GM19452 (cell line): Measurements from ENCODE around the gene FGF22.
"Not testable (repeated sequence)": the region's sequence is repeated elsewhere in the genome, so short reads cannot be mapped to it uniquely, and the experiment has no call there.

Experiments used
- ATAC-seq: cut with Tn5 transposase; IDR thresholded peaks from one replicate; pipeline ENCODE4 v1.9.1; 2021; ENCODE audit not compliant: unreplicated experiment

The FGF22 gene

DNA sequence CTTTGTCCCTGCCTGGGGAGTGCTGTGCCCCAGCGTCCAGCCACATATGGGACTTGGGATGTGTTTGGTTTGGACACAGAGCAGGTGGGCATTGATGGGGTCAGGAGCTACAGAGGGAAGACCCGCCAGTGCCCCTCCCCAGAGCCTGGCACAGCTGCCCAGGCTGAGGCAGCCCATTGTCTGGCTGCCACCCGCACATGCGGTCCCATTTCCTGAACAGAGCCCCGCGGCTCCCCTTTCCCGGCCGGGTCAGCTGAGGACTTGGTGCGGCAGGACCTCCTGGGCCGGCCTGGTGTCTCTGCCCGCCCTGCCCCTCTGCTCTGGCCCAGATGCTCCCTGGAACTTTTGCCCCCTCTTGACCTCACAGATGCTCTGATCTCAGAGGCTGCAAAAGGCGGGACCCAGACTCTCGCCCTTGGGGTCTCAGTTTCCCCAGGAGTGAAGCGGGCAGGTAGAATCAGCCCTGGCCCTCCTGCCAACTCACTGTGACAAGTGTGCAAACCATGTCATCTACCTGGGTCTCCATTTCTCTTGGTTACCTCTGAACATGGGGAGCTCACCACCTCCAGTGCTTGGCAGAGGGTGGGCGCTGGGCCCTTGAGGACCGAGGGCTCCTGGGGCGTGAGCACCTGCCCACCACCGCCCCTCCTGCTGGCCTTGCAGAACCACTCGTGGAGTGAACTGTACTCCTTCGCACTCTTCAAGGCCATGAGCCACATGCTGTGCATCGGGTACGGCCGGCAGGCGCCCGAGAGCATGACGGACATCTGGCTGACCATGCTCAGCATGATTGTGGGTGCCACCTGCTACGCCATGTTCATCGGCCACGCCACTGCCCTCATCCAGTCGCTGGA lies 32.2 kb upstream of the FGF22 start:
- no peak for ATAC-seq

DNA sequence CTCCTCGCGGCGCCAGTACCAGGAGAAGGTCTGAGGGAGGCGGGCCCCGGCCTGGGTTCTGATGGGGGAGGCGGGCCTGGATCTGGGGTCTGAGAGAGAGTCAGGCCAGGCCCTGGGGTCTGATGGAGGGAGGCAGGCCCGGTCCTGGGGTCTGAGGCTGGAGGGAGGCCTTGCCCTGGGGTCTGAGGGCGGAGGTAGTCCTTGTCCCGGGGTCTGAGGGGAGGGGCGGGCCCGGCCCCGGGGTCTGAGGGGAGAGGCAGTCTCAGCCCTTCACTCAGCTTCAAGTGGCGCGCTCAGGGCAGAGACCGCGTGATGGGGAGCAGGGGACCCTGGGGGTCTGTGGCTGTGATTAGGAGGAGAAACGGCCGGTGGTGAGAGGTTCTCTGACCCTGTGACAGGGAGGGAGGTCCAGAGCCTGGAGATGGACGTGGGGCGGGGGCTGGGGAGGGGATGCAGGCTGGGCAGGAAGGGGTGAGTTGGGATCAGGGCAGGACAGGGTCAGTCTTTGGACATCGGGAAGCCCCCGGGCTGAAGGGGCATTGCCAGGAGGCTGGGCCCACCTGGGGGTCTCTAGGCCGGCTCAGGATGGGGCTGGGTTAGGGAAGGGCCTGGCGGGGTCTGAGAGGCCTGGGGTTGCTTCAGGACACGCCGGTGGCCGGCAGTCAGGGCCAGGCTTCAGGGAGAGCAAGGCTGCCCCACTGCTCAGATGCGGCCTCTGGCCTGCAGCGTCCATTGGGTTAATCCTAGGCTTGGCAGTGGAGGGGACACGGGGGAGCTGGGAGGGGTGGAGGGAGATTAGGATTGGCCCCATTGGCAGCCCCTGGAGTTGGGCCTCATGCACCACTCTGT lies 31.3 kb upstream of the FGF22 start:
- no peak for ATAC-seq

DNA sequence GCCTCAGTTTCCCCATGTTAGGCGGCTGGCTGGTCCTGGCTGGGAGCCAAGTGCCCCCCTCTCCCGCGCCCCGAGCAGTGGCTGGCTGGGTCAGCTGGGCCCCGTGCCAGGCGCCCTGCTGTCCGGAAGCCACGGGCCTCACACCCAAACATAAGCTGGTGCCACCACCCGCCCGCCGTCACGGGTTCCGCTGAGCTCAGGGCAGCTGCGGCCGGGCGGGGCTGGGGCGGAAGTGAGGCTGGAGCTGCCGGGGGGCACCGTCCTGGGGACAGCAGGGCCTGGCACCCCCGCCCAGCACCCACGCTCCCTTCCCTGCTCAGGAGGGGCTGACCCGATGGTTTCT lies 30.7 kb upstream of the FGF22 start:
- ATAC-seq = no peak

DNA sequence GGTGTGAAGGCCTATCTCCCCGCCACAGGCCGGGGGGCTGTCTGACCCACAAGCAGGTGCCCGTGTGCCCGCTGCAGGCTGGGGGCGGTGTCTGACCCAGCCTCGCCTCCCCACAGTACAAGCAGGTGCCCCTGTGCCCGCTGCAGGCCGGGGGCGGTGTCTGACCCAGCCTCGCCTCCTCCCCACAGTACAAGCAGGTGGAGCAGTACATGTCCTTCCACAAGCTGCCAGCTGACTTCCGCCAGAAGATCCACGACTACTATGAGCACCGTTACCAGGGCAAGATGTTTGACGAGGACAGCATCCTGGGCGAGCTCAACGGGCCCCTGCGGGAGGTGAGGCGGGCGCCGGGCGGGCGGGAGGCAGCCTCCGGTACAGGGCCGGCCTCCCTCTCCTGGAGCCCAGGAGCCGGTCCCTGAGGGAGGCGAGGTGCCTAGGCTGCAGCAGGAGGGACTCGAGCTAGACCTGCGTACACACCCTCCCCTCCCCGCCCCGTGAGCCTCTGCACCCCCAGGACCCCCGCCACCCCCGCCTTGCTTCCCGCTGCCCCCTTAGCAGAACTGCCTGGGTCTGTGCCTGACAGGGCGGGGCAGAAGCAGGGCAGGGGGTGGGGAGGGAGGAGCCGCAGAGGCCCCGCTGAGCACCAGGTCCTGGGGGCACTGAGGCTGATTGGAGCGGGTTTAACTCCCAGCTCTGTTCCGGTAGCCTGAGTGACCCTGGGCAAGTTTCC lies 29.4 kb upstream of the FGF22 start:
- no peak for ATAC-seq

DNA sequence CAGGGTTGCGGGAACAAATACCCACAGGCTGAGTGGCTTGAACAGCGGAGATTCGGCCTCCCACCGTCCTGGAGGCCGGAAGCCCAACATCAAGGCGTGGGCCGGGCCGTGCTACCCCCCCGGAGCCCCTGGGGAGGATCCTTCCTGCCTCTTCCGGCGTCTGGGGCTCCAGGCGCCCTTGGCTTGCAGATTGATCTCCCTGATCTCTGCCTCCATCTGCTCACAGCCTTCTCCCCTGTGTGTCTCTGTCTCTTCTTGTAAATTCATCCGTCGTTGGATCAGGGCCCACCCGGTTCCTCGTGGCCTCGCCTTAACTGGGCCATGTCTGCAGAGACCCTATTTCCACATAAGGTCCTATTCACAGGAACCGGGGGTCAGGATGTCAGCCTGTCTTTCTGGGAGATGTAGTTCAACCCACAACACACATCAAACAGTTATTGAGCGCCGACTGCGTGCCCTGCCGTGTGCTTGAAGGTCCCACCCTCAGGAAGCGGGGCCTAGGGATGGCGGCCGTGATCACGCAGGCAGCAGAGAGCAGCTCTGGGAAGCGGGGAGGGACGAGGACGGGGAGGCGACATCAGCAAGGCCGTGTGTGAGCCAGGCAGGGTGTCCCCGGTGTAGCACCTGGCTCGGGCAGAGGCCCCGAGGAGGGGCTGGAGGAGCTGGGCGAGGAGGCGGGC lies 28.7 kb upstream of the FGF22 start:
- ATAC-seq = no peak

DNA sequence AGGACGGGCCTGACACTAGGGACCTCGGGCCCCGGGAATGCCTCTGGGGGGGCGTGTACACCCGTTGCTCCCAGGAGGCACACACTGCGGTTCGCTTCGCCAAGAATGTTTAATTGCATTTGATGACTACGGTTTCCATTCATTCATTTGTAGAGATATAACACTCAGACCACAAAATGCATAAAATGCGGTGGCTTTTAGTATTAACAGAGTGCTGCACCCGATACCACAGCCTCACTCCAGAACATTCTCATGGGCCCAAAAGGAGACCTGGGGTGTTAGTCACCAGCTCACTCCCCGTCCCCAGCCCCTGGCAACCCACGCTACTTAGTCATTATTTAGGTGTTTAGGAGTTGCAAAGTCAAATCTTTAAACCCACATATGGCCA lies 28.2 kb upstream of the FGF22 start:
- ATAC-seq = no peak

DNA sequence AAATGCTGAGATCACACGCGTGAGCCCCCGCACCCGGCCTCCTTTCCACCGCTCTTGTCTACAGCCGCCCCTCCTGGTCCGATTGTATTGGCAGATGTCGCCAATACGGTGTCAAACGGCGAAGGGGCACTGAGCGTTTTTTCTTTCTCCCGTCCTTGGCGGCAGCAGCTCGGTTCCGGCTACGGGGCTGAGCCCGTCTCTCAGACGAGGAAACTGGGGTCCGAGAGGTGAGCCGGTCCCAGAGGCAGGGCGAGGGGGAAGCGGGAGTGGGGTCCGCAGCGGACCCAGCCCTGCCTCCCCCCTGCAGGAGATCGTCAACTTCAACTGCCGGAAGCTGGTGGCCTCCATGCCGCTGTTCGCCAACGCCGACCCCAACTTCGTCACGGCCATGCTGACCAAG lies 26.7 kb upstream of the FGF22 start:
- no peak for ATAC-seq

DNA sequence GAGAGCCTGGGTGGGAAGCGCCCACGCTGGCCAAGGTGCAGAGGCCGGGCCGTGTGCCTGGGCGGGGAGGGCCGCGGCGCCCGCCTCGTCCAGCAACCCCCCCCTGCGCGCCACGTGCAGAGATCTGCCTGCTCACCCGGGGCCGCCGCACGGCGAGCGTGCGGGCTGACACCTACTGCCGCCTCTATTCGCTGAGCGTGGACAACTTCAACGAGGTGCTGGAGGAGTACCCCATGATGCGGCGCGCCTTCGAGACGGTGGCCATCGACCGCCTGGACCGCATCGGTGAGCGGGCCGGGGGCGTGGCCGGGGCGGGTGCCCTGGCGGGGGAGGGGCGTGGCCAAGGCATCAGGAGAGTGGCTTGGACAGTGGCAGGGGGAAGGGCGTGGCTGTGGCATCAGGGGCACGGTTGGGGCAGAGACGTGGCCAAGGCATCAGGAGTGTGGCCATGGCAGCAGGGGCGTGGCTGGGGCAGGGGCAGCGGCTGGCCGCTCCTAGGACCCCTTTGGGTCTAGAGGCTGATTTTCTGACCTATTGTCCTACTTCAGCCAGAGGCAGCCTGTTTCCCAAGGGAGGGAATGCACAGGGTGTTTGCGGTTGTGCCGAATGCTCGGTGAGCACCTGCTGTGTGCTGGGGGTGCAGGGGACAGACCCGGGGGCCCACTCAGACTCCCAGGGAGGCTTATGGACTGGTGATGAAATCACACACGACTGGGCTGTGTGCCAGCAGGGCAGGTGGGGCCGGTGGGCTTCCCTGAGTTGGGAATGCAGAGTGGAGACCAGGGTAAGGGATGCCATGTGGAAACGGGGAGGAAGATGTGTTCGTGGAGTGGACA lies 25.7 kb upstream of the FGF22 start:
- no peak for ATAC-seq

DNA sequence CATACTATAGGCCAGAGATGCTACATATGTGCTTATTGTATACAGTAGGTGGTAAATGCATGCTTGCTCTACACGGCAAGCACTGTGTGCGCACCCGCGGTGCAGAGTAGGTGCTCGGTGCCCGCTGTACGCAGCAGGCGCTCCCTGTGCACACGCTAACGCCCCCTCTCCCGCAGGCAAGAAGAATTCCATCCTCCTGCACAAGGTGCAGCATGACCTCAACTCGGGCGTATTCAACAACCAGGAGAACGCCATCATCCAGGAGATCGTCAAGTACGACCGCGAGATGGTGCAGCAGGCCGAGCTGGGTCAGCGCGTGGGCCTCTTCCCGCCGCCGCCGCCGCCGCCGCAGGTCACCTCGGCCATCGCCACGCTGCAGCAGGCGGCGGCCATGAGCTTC lies 24.1 kb upstream of the FGF22 start:
- no peak for ATAC-seq

DNA sequence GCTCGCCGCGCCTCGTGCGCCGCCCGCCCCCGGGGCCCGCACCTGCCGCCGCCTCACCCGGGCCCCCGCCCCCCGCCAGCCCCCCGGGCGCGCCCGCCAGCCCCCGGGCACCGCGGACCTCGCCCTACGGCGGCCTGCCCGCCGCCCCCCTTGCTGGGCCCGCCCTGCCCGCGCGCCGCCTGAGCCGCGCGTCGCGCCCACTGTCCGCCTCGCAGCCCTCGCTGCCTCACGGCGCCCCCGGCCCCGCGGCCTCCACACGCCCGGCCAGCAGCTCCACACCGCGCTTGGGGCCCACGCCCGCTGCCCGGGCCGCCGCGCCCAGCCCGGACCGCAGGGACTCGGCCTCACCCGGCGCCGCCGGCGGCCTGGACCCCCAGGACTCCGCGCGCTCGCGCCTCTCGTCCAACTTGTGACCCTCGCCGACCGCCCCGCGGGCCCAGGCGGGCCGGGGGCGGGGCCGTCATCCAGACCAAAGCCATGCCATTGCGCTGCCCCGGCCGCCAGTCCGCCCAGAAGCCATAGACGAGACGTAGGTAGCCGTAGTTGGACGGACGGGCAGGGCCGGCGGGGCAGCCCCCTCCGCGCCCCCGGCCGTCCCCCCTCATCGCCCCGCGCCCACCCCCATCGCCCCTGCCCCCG lies 23.5 kb upstream of the FGF22 start:
- no peak for ATAC-seq

DNA sequence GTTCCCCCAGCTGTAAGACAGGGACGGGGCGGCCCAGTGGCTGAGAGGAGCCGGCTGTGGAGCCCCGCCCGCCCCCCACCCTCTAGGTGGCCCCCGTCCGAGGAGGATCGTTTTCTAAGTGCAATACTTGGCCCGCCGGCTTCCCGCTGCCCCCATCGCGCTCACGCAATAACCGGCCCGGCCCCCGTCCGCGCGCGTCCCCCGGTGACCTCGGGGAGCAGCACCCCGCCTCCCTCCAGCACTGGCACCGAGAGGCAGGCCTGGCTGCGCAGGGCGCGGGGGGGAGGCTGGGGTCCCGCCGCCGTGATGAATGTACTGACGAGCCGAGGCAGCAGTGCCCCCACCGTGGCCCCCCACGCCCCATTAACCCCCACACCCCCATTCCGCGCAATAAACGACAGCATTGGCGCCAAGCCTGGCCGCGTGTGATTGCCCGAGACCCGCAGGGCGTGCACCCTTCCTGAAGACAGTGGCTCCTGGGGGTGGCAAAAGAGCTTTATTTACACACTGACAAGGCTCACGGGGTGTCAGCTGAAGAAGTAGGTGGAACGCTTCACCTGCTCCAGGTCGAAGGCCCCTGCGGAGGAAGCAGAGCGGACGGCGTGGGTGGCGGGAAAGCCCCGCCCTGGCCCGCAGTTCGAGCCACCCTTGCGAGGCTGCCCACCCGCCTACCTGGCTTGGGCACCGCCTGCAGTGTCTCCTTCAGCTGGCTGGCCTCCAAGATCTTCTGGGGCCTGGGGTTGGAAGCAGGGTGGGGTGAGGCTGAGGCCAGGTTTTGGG lies 22.7 kb upstream of the FGF22 start:
- ATAC-seq = no peak

DNA sequence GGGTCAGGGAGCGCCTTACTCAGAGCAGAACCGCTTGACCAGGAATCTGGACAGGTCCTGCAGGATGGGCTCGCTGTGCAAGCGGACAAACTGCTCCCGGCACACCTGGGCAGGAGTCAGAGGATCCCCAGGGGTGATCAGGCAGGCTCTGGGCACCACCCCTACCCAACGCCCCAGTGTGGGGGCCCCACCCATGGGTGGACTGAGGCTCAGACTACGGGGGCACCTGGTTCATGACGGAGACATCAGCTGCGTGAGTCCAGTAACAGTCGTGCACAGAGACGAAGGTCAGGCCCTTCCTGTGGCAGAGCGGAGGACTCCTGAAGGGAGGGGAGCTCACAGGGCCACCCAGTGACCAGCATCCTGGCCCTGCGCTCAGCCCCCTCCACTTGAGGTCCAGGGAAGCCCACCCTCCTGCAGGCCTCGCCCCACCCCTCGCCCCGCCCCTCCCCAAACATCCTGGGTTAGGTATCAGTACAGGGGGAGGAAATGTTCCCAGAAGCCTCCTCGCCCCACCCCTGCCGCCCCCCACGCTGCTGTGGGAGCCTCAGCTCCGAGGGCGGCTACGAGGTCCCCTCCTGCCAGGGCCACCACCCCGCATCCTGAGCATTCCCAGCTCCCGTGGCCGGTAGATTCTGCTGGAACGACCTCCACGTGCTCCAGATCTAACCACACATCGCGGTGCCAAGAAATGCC lies 22.0 kb upstream of the FGF22 start:
- ATAC-seq = no peak

DNA sequence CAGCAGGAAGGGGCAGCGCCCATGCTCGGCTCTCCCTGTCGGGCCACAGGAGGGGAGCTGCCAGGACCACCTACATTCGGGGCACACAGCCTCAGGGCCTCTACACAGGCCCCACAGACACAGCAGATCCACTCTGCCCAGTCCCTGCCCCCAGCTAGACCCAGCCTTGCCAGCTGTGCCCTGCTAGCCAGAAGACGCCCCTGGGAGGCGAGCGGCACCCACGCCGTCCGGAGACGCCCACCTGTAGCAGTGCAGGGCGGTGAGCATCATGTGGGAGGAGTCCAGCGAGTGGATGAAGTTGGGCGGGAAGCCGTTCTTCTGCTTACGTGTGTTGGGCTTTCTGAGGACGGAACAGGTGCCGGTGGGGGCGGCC lies 21.4 kb upstream of the FGF22 start:
- ATAC-seq = no peak

DNA sequence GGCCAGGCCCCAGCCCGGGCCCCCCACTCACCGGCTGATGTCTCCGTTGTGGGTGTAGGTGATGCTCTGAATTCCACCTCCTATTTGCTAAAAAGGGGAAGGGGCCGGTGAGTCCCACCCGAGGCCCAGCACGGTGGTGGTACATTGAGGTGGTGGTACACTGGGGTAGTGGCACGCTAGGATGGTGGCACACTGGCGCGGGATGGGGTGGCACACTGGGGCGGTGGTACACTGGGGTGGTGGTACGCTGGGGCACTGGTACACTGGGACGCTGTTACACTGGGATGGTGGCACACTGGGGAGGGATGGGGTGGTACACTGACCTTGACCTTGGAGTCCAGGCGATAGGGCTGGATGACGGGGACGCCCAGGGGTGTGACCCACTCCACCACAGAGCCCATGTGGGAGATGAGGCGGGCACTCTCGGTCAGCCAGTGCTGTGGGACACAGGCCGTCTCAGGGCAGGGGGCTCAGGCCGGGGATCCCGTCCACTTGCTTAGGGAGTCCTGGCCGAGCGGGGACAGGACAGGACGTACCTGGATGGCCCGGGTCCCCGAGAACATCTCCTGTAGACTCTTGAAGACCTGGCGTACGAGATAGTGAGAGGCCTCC lies 20.9 kb upstream of the FGF22 start:
- ATAC-seq = no peak

DNA sequence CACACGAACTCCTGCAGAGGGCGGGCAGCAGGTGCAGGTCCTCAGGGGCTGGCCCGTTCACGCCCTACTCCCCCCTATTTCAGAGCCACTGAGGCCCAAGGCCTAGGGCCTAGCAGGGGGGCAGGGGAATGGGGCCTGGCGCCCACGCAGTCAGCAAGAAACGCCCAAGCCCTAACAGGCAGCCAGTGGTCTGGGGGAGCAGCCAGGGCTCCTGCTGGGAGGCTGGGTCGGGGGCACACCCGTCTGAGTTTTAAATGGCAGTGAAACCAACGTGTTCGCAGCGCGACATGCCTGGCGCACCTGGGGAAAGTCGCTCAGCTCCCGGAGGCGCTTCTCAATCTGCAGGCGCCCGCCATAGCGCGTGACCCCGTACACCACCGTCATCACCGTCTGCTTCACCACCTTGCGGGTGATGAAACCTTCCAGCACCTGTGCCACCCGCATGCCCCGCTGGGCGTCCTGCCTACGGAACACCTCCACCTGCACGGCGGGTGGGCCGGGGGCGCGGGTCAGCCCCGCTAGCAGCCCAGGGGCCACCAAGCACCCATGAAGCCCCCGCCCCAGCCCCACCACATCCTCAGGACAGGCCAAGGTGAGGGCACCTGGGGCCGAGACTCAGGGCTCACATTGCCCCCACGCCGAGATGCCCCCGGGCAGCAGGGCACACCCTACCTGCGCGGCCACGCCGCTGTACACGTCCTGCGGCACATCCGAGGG lies 20.2 kb upstream of the FGF22 start:
- ATAC-seq = no peak

DNA sequence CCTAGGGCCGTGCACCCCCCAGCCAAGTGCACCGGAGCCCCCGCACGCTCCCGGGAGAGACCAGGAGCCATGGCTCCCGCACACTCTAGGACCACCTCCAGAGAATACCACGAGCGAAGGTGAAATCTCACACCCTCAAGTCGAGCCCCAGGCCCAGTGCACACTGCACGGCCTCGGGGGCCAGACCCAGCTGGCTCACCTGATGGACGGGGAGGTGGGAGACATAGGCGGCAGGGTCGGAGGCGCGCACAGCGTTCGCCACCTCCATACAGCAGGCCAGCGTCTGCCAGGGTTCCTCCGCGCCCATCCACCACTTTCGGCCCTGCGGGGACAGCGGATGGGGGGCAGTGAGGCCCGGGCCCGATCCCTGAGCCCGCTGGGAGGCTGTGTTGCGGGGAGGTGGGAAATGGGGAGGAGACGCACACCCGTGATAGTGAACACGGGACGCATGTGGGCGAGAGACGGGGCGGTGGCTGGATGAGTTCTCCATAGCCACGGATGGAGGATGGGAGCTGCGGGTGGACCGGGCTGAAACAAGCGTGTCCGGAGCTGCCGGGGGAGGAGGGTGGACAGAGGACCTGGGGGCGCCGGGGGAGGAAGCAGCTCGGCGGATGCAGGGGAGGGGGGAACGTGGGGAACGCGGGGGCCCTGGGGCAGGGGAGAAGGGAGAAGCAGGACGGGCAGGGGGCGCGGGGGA lies 19.4 kb upstream of the FGF22 start:
- no peak for ATAC-seq

DNA sequence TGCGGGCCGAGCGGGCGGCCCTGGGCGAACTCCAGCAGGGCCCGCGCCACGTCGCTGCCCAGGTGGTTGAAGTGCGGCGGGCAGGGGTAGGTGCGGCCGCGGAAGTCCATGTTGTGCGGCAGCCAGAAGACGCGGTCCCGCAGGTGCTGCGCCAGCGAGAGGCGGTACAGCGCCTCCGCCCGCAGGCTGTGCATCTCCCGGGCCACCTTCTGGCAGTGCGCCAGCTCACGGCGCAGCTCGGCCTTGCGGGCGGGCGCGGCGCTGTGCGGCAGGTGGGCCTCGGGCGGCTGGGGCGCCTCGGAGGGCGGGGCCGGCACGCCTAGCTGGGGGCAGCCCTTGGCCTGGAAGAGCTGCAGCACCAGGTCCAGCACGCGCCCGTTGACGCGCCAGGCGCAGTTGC lies 18.5 kb upstream of the FGF22 start:
- not testable (repeated sequence) for ATAC-seq
